Measurements from ENCODE around the gene LKAAEAR1.

Gene LKAAEAR1

DNA sequence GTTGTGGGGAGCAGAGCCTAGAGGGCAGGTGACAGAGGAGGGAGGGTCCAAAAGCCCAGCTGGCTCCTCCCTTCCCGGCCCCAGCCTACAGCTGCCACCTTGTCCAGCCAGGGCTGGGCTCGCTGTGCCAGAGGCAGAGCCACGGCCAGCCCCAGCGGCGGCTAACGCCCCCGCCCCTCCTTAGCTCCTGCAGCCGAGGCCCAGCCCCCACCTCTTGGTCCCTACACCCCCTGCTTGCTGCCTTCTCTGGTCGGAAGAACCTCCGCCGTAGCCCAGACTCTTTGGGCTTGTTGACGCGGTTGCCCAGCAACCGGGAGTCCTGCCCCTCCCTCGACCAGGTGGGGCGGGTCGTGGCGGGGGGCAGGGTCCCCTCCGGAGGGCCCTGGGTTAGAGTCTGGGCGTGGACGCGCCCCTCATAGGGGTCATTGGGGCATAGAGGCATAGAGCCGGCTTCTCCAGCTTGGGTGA is 521 bp upstream of the LKAAEAR1 start:
- no peak for DNase-seq (ENCODE audit: low spot score)
- CTCF ChIA-PET, result interaction anchor here (0.6 to 6.6 kb wide), 9 partner anchors 8 to 175 kb away, joined by 3 to 59 read pairs (median 5); no protein-coding TSS in a partner anchor
- TF ChIP-seq CTCF (conservative IDR thresholded peaks at IDR 0.05; ENCODE audit: low read depth), result no peak
- POLR2A ChIA-PET (ENCODE audit: low non-redundant PET), result no interaction called here
- H3K27ac ChIP-seq, result no peak overlapping the region

DNA sequence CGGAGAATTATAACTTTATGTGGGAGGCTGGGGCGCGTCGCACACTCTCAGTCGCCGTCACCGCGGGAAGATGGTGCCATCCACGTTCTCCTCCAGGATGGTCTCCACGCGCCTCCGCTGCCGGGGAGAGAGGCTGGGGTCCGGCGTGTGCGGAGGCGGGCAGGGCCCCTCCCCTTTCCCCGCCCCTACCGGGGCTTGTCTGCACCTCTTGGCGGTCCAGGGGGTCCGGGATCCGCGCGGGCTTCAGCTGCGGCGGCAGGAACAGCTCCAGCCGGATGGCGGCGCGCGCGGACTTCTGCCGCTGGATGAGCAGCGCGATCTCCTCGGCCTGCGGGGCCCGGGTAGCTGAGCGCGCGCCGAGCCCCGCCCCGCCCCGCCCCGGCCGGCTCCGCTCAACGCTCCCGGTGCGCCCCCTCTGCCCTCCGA is 807 bp downstream of the LKAAEAR1 start:
- no peak overlapping the region for H3K27ac ChIP-seq
- peak; percentile 84 for DNase-seq (ENCODE audit: low spot score)
- TF ChIP-seq CTCF (conservative IDR thresholded peaks at IDR 0.05; ENCODE audit: low read depth), result peak; percentile 98
- ChIA-PET CTCF (interaction anchor here (0.5 to 6.6 kb wide), 26 partner anchors 10 to 1216 kb away, joined by 3 to 59 read pairs (median 4); partner anchors contain the start of gene NPBWR2), POLR2A (ENCODE audit: low non-redundant PET) (no interaction called here)

DNA sequence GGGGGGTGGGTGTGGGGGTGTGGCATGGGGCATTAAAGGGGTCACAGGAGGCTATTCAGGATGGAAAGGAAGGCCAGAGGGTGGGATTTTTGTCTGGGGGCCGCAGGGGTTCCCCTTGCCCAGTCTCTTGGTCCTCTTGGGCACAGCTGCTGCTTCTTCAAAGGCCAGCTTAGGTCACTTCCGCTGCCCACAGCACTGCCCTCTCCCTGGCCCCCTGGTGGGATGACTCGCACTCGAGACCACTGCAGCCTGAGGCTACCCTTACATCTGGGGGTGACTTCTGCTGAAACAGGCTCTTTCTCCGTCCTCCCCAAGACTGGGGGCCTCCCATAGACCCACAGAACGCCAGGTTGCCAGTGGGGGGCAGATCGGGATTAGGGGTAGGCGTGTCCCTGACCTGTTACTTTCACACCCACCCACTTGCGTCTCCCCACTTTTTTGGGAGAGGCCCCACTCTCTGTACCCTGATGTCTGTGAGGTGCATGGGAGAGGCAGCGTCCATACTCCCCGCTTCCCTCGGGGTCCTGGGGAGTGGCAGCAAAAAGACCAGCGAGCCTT is 1.3 kb downstream of the LKAAEAR1 start:
- ChIA-PET POLR2A (ENCODE audit: low non-redundant PET) (no interaction called here), CTCF (interaction anchor here (0.5 to 6.6 kb wide), 18 partner anchors 9 to 1215 kb away, joined by 3 to 59 read pairs (median 4); partner anchors contain the start of gene NPBWR2)
- no peak overlapping the region for H3K27ac ChIP-seq
- no peak for DNase-seq (ENCODE audit: low spot score)
- no peak for TF ChIP-seq CTCF (conservative IDR thresholded peaks at IDR 0.05; ENCODE audit: low read depth)

- POLR2A ChIA-PET (ENCODE audit: low non-redundant PET), result no interaction called here
- no peak for TF ChIP-seq CTCF (conservative IDR thresholded peaks at IDR 0.05; ENCODE audit: low read depth)
These were observed 2.0 kb downstream of the LKAAEAR1 start for GRCh38 chr20:64082126-64082731.

GRCh38 chr20:64081624-64081964 is 2.6 kb downstream of the LKAAEAR1 start:
- DNase-seq (ENCODE audit: low spot score), result no peak
- no peak for TF ChIP-seq CTCF (conservative IDR thresholded peaks at IDR 0.05; ENCODE audit: low read depth)
- H3K27ac ChIP-seq, result peak overlapping the region; percentile 77
- CTCF ChIA-PET, result interaction anchor here (0.5 to 6.6 kb wide), 6 partner anchors 9 to 50 kb away, joined by 3 to 59 read pairs (median 4); no protein-coding TSS in a partner anchor
- POLR2A ChIA-PET (ENCODE audit: low non-redundant PET), result no interaction called here

More at GRCh38 chr20:64082126-64082731, 2.0 kb downstream of the LKAAEAR1 start:
- CTCF ChIA-PET, result interaction anchor here (0.7 to 6.6 kb wide), 7 partner anchors 10 to 296 kb away, joined by 3 to 59 read pairs (median 4); no protein-coding TSS in a partner anchor
- peak overlapping the region; percentile 77 for H3K27ac ChIP-seq
- DNase-seq (ENCODE audit: low spot score), result no peak

- ChIA-PET POLR2A (ENCODE audit: low non-redundant PET) (no interaction called here), CTCF (interaction anchor here (0.5 to 6.6 kb wide), 8 partner anchors 8 to 996 kb away, joined by 3 to 59 read pairs (median 4); no protein-coding TSS in a partner anchor)
- no peak for TF ChIP-seq CTCF (conservative IDR thresholded peaks at IDR 0.05; ENCODE audit: low read depth)
- H3K27ac ChIP-seq, result peak overlapping the region; percentile 77
- no peak for DNase-seq (ENCODE audit: low spot score)
These were observed 3.2 kb downstream of the LKAAEAR1 start for GRCh38 chr20:64080813-64081623.

All from RWPE1 (cell line).